Measurements from ENCODE around the gene TAPT1.

TAPT1 gene

DNA sequence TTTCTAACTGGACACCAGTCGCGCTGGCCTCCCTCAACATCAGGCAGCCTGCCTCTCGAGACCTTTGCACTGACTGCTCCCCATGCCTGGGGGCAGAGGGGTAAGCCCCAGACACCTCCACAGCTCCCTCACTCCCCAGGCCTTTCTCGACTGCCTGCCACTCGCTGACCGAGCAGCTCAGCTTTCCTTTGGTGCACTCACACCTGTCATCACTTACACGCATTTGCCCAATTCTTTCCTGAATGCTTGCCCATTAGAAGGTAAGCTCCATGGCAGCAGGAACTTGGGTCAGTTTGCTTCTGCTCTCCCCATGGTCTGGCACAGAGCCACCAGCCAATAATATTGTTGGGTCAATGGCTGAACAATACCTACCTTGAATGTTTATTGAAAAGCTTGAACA, 110.3 kb downstream of the TAPT1 start:
- TF ChIP-seq, protein P1, sequence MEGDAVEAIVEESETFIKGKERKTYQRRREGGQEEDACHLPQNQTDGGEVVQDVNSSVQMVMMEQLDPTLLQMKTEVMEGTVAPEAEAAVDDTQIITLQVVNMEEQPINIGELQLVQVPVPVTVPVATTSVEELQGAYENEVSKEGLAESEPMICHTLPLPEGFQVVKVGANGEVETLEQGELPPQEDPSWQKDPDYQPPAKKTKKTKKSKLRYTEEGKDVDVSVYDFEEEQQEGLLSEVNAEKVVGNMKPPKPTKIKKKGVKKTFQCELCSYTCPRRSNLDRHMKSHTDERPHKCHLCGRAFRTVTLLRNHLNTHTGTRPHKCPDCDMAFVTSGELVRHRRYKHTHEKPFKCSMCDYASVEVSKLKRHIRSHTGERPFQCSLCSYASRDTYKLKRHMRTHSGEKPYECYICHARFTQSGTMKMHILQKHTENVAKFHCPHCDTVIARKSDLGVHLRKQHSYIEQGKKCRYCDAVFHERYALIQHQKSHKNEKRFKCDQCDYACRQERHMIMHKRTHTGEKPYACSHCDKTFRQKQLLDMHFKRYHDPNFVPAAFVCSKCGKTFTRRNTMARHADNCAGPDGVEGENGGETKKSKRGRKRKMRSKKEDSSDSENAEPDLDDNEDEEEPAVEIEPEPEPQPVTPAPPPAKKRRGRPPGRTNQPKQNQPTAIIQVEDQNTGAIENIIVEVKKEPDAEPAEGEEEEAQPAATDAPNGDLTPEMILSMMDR (IDR thresholded peaks at IDR 0.05; ENCODE audit: low read depth, low read length) = no peak
- H3K4me3 ChIP-seq (replicated peaks in 1 of 2; ENCODE audit: low read depth in 2 of 2, low read length in 2 of 2) = no peak overlapping the region
- no peak for DNase-seq (ENCODE audit: low read depth in 2 of 2)

DNA sequence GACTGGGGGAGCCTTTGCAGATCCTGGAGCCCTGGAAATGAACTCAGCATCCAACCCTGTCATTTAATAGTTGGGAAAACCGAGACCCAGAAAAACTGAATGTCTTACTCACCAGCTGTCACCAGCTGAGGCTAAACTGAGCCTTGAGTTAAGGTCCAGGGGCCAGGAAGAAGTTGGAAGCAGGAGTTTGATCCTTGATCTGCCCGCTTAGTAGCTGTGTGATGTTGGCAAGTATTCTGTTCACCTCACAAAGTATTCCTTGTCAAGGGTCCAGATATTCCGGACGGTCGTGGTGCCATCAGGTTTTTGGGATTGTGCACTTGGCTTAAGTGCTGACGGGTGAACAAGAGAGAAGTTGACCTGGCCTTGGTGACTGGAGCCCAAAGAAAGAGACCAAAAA, 111.7 kb downstream of the TAPT1 start:
- TF ChIP-seq, protein P1 (IDR thresholded peaks at IDR 0.05; ENCODE audit: low read depth, low read length) = no peak
- no peak overlapping the region for H3K4me3 ChIP-seq (replicated peaks in 1 of 2; ENCODE audit: low read depth in 2 of 2, low read length in 2 of 2)
- no peak for DNase-seq (ENCODE audit: low read depth in 2 of 2)

DNA sequence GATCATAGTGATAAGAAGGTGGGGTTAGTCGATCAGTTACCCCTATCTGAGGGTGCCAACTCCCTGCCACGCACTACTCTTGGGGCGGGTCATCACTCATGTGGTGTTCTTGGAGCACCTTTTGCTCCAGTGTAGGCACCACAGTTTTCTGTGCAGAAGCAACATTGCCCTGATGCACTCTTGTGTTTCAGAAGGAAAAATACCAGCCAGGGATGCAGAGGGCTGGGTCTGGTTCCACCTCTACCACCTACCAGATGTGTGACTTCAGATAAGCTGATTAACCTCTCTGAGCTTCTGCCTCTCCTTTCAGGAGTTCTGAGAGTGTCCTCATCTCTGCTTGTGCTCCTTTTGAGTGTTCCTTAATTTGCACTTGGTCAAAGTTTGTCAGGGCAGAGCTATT, 112.5 kb downstream of the TAPT1 start:
- H3K4me3 ChIP-seq (replicated peaks in 1 of 2; ENCODE audit: low read depth in 2 of 2, low read length in 2 of 2) = no peak overlapping the region
- DNase-seq (ENCODE audit: low read depth in 2 of 2) = no peak
- TF ChIP-seq, protein P1 (IDR thresholded peaks at IDR 0.05; ENCODE audit: low read depth, low read length) = no peak

DNA sequence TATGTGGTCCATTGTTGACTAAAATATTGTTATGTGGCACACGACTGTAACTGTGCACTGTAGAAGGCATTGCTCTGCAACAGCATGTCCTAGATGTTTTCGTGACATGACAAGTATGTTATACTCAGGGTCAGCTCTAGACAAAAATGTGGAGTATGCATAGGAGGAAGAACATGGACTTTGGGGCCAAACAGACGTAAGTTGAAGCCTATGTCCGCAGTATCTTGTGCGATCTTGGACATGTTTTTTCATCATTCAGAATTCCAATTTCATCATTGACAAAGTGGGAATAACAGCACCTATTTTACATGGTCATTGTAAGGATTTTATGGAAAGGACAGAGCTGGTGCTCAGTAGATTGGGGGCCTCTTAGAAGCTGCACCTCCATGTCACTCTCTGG, 114.7 kb downstream of the TAPT1 start:
- H3K4me3 ChIP-seq (replicated peaks in 1 of 2; ENCODE audit: low read depth in 2 of 2, low read length in 2 of 2) = no peak overlapping the region
- DNase-seq (ENCODE audit: low read depth in 2 of 2) = no peak
- TF ChIP-seq, protein P1 (IDR thresholded peaks at IDR 0.05; ENCODE audit: low read depth, low read length) = no peak

DNA sequence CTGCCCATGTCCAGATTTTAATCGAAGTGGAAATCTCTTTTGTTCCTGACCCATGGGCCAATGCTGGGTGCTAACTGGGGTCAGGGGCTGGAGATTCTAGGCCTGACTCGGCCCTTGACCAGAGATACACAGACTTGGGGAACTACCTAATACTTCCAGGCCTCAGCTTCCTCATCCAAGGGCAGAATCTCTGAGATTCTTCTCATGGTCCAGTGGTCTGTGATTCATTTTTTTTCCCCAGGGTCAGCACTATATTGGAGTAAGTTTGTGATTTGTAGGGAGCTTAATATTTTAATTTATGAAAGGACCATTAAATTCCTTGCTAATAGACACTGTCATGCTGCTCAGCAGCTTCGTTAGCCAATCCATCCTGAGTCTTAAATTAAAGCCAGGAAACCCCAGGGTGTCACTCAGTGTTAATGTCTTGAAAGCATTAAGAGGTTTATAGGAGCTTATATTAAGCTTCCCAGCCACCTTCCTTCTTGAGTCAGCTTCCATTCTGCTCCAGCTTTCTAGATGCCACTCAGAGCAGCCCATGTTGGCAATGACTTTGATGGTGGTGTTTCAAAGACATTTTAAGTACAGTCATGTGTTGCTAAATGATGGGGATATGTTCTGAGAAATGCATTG, 115.5 kb downstream of the TAPT1 start:
- no peak overlapping the region for H3K4me3 ChIP-seq (replicated peaks in 1 of 2; ENCODE audit: low read depth in 2 of 2, low read length in 2 of 2)
- DNase-seq (ENCODE audit: low read depth in 2 of 2) = no peak
- TF ChIP-seq, protein P1 (IDR thresholded peaks at IDR 0.05; ENCODE audit: low read depth, low read length) = no peak

All from cardiac fibroblast (primary cell).